ENCODE data around the gene ZKSCAN8. TPM values are rescaled to one million over a fixed set of nuclear protein-coding genes. Genes with fewer than 3 reads are reported as not detected.

The ZKSCAN8 gene
- polyA plus RNA-seq, 1 donor from 2014 or later: 17.2 TPM

DNA sequence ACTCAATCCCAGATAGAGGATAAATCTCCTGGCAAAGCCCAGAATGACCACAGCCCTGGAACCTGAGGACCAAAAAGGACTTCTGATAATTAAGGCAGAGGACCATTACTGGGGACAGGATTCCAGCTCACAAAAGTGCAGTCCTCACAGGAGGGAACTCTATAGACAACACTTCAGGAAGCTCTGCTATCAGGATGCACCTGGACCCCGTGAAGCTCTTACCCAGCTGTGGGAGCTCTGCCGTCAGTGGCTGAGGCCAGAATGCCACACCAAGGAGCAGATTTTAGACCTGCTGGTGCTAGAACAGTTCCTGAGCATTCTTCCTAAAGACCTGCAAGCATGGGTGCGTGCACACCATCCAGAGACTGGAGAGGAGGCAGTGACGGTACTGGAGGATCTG, 16.3 kb upstream of the ZKSCAN8 start:
- no peaks in the 10 kb centered on the region for H3K27me3 ChIP-seq (ENCODE audit: insufficient read depth, low read depth, low read length)
- TF ChIP-seq MXI1 (conservative IDR thresholded peaks at IDR 0.05; ENCODE audit: poor library complexity, severe bottlenecking) (no peak), RAD21 (conservative IDR thresholded peaks at IDR 0.05) (no peak), TAF1 (IDR thresholded peaks at IDR 0.05; ENCODE audit: low read depth) (no peak), SMC3 (conservative IDR thresholded peaks at IDR 0.05; ENCODE audit: poor library complexity) (no peak), EP300 (conservative IDR thresholded peaks at IDR 0.05; ENCODE audit: poor library complexity, severe bottlenecking) (no peak), EZH2 (IDR thresholded peaks at IDR 0.05; ENCODE audit: borderline replicate concordance, insufficient read depth, low read length, poor library complexity, severe bottlenecking) (no peak), POLR2AphosphoS5 (IDR thresholded peaks at IDR 0.05) (no peak)
- TF ChIP-seq, protein P1, sequence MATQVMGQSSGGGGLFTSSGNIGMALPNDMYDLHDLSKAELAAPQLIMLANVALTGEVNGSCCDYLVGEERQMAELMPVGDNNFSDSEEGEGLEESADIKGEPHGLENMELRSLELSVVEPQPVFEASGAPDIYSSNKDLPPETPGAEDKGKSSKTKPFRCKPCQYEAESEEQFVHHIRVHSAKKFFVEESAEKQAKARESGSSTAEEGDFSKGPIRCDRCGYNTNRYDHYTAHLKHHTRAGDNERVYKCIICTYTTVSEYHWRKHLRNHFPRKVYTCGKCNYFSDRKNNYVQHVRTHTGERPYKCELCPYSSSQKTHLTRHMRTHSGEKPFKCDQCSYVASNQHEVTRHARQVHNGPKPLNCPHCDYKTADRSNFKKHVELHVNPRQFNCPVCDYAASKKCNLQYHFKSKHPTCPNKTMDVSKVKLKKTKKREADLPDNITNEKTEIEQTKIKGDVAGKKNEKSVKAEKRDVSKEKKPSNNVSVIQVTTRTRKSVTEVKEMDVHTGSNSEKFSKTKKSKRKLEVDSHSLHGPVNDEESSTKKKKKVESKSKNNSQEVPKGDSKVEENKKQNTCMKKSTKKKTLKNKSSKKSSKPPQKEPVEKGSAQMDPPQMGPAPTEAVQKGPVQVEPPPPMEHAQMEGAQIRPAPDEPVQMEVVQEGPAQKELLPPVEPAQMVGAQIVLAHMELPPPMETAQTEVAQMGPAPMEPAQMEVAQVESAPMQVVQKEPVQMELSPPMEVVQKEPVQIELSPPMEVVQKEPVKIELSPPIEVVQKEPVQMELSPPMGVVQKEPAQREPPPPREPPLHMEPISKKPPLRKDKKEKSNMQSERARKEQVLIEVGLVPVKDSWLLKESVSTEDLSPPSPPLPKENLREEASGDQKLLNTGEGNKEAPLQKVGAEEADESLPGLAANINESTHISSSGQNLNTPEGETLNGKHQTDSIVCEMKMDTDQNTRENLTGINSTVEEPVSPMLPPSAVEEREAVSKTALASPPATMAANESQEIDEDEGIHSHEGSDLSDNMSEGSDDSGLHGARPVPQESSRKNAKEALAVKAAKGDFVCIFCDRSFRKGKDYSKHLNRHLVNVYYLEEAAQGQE (IDR thresholded peaks at IDR 0.05; ENCODE audit: borderline replicate concordance): no peak
- TF ChIP-seq, protein P2, sequence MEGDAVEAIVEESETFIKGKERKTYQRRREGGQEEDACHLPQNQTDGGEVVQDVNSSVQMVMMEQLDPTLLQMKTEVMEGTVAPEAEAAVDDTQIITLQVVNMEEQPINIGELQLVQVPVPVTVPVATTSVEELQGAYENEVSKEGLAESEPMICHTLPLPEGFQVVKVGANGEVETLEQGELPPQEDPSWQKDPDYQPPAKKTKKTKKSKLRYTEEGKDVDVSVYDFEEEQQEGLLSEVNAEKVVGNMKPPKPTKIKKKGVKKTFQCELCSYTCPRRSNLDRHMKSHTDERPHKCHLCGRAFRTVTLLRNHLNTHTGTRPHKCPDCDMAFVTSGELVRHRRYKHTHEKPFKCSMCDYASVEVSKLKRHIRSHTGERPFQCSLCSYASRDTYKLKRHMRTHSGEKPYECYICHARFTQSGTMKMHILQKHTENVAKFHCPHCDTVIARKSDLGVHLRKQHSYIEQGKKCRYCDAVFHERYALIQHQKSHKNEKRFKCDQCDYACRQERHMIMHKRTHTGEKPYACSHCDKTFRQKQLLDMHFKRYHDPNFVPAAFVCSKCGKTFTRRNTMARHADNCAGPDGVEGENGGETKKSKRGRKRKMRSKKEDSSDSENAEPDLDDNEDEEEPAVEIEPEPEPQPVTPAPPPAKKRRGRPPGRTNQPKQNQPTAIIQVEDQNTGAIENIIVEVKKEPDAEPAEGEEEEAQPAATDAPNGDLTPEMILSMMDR (IDR thresholded peaks at IDR 0.05; ENCODE audit: poor library complexity, severe bottlenecking): no peak
- no peaks in the 10 kb centered on the region for H4K20me1 ChIP-seq (ENCODE audit: insufficient read depth)
- peak overlapping the region; percentile 71 for H3K27ac ChIP-seq (ENCODE audit: low read length)
- peak overlapping the region; percentile 77 for H3K4me3 ChIP-seq (ENCODE audit: low read length)
- H3K79me2 ChIP-seq (replicated peaks; ENCODE audit: insufficient read depth, low read length): peaks cover 62% of the 10 kb centered on the region
- no peaks in the 10 kb centered on the region for H3K9me3 ChIP-seq (ENCODE audit: low read length)
- H3F3A ChIP-seq (ENCODE audit: insufficient read depth, low read length, poor library complexity, severe bottlenecking): no peaks in the 10 kb centered on the region
- peaks cover 7% of the 10 kb centered on the region for H3K36me3 ChIP-seq (ENCODE audit: insufficient read depth, low read length)
- no peaks in the 10 kb centered on the region for H3K9me2 ChIP-seq (ENCODE audit: insufficient read depth, low read length)
- peak overlapping the region; percentile 89 for H3K4me2 ChIP-seq (ENCODE audit: low read length)
- H2AFZ ChIP-seq (ENCODE audit: low read depth, low read length): peak overlapping the region; percentile 91
- peak overlapping the region; percentile 78 for H3K9ac ChIP-seq (ENCODE audit: low read length)

DNA sequence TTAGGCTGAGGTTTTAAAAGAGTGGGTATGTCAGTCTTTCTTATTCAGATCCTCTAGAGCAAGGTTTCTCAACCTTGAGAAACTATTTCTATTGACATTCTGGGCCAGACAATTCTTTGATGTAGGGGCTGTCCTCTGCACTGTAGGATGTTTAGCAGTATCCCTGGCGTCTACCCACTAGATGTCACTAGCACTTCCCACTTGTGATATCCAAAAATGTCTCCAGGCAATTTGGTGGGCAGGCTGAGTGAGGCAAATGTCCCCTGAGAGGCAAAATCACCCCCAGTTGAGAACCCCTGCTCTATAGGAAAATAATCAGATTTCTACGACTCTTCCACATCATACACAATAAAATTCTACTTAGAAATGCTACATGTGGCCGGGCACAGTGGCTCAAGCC, 7.7 kb upstream of the ZKSCAN8 start:
- no peaks in the 10 kb centered on the region for H3K9me3 ChIP-seq (ENCODE audit: low read length)
- no peak overlapping the region for H3K27ac ChIP-seq (ENCODE audit: low read length)
- no peaks in the 10 kb centered on the region for H4K20me1 ChIP-seq (ENCODE audit: insufficient read depth)
- H3K9me2 ChIP-seq (ENCODE audit: insufficient read depth, low read length): no peaks in the 10 kb centered on the region
- peak overlapping the region; percentile 39 for H3K4me2 ChIP-seq (ENCODE audit: low read length)
- peaks cover 8% of the 10 kb centered on the region for H3K36me3 ChIP-seq (ENCODE audit: insufficient read depth, low read length)
- H3K4me3 ChIP-seq (ENCODE audit: low read length): peak overlapping the region; percentile 37
- H3K79me2 ChIP-seq (replicated peaks; ENCODE audit: insufficient read depth, low read length): peaks cover 71% of the 10 kb centered on the region
- no peak for TF ChIP-seq EZH2 (IDR thresholded peaks at IDR 0.05; ENCODE audit: borderline replicate concordance, insufficient read depth, low read length, poor library complexity, severe bottlenecking)
- TF ChIP-seq EP300 (conservative IDR thresholded peaks at IDR 0.05; ENCODE audit: poor library complexity, severe bottlenecking): no peak
- TF ChIP-seq, protein P1 (IDR thresholded peaks at IDR 0.05; ENCODE audit: borderline replicate concordance): no peak
- TF ChIP-seq, protein P2 (IDR thresholded peaks at IDR 0.05; ENCODE audit: poor library complexity, severe bottlenecking): peak; percentile 61
- no peak for TF ChIP-seq TAF1 (IDR thresholded peaks at IDR 0.05; ENCODE audit: low read depth)
- no peak for TF ChIP-seq MXI1 (conservative IDR thresholded peaks at IDR 0.05; ENCODE audit: poor library complexity, severe bottlenecking)
- no peak for TF ChIP-seq POLR2AphosphoS5 (IDR thresholded peaks at IDR 0.05)
- peak; percentile 59 for TF ChIP-seq RAD21 (conservative IDR thresholded peaks at IDR 0.05)
- peak; percentile 58 for TF ChIP-seq SMC3 (conservative IDR thresholded peaks at IDR 0.05; ENCODE audit: poor library complexity)
- no peak overlapping the region for H2AFZ ChIP-seq (ENCODE audit: low read depth, low read length)
- H3K27me3 ChIP-seq (ENCODE audit: insufficient read depth, low read depth, low read length): no peaks in the 10 kb centered on the region
- H3K9ac ChIP-seq (ENCODE audit: low read length): peak overlapping the region; percentile 6
- no peaks in the 10 kb centered on the region for H3F3A ChIP-seq (ENCODE audit: insufficient read depth, low read length, poor library complexity, severe bottlenecking)

Data from neural cell (in vitro differentiated cells).